Activated T-helper 17 cell treated with anti-CD3 and anti-CD28 coated beads, Interleukin-2, amount 50 U/mL, for 72 hours (primary cell): ENCODE results near the gene RTN4R. TPM values are rescaled to one million over a fixed set of nuclear protein-coding genes. Genes with fewer than 3 reads are reported as not detected.
"Not testable (repeated sequence)": the region's sequence is repeated elsewhere in the genome, so short reads cannot be mapped to it uniquely, and the experiment has no call there.

ENCODE experiments used
- ATAC-seq: fragments of 150-1000 bp; cut with Tn5 transposase; replicated peaks from 2 replicates; pipeline ENCODE4 v1.10.0; 2021; ENCODE audit warnings: mild to moderate bottlenecking, moderate library complexity
- H3K27ac Mint-ChIP-seq: one replicate; pipeline ENCODE4 v1.8.0; 2022; ENCODE audit warnings: mixed read lengths
- H3K27me3 Mint-ChIP-seq: one replicate; pipeline ENCODE4 v1.8.0; 2022; ENCODE audit warnings: mixed read lengths
- H3K36me3 Mint-ChIP-seq: one replicate; pipeline ENCODE4 v1.8.0; 2022; ENCODE audit warnings: low read depth, mild to moderate bottlenecking, mixed read lengths
- H3K4me1 Mint-ChIP-seq: one replicate; pipeline ENCODE4 v1.8.0; 2022; ENCODE audit warnings: mixed read lengths
- H3K4me3 Mint-ChIP-seq: one replicate; pipeline ENCODE4 v1.8.0; 2022; ENCODE audit warnings: mild to moderate bottlenecking, mixed read lengths
- H3K9me3 Mint-ChIP-seq: one replicate; pipeline ENCODE4 v1.8.0; 2022; ENCODE audit warnings: mixed read lengths
- total RNA-seq, 2 donors: library from RNA; stranded (reverse); gene quantifications; one replicate each; pipeline ENCODE4 v1.2.3, GENCODE V29; 2022

Gene RTN4R
- 1 to 10 TPM; 1.4 to 2.6 TPM for total RNA-seq

DNA sequence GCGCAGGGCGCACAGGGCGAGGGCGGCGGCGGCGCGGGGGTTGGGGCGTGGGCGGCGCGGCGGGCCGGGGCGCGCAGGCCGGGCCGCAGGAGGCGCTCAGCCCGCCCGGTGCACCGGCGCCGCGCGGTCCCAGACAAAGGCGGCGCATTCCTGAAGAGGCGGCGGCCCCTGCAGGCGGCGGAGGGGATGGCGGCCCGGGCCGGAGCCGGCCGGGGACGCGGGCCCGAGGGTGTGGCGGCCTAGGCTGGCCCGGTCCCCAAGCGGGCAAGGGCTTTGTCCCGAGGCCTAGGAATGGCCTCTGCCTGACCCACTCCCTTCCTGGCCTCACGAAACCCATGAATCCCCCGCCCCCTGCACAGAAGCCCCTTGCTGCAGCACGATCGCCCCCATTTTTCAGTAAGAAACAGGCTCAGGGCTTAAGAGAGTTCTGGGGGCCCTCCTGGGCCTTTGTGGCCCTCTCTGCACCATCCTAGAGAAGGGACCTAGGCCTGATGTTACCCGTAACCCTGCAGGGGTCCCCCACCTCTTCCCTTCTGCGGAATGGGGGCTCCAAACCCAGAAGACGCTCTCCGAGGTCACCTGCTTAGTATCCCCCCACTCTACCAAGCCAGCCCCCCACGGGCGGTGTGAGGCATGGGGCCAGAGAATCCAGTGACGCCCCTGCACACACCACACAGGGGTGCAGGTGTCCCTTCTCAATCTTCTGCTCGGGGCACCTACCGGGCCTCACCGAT, at the start of gene RTN4R:
RTN4R (minus strand) TSS at position 40 of the 734 bp plus-strand sequence. CDS start 226 bp downstream, outside the sequence.
- H3K36me3 Mint-ChIP-seq: no peaks in the 10 kb centered on the region
- H3K9me3 Mint-ChIP-seq: no peaks in the 10 kb centered on the region
- peak within 1 kb of the TSS; percentile 70 for H3K4me3 Mint-ChIP-seq
- H3K4me1 Mint-ChIP-seq: no peaks in the 10 kb centered on the region
- no peak within 1 kb of the TSS for H3K27ac Mint-ChIP-seq
- no peaks in the 10 kb centered on the region for H3K27me3 Mint-ChIP-seq
- peak; percentile 87 for ATAC-seq

DNA sequence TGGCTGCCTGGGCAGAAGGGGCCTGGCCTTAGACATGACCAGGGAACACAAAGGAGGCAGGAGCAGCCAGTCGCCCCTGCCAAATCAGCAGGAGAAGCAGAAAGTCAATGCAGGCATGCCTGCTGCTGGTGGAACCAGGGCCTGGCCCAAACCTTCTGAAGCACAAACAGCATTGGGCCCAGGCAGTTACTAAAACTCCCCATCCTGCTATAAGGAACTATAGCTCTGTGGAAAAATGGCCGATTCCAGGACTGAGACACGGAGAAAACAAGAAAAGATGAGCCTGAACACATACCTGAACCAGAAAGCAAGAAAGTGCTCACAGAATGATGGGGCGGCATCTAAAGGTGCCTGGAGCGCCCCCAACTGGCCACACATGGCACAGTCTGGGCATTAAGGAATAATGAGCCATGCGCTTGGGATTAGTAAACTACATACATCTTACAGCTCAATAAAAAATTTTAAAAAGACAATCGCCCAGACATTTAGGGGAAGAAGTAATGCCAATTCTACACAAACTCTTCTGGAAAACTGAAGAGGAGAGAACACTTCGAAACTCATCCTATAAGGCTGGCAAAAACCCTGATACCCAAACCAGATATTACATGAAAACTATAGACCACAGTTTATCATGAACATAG, 49.4 kb upstream of the RTN4R start:
- Mint-ChIP-seq H3K27ac (peak overlapping the region; percentile 4), H3K4me1 (peaks cover 12% of the 10 kb centered on the region), H3K4me3 (peak overlapping the region; percentile 97)
- peak; percentile 27 for ATAC-seq
- H3K36me3 Mint-ChIP-seq, H3K27me3 Mint-ChIP-seq, H3K9me3 Mint-ChIP-seq: not testable (repeated sequence)

DNA sequence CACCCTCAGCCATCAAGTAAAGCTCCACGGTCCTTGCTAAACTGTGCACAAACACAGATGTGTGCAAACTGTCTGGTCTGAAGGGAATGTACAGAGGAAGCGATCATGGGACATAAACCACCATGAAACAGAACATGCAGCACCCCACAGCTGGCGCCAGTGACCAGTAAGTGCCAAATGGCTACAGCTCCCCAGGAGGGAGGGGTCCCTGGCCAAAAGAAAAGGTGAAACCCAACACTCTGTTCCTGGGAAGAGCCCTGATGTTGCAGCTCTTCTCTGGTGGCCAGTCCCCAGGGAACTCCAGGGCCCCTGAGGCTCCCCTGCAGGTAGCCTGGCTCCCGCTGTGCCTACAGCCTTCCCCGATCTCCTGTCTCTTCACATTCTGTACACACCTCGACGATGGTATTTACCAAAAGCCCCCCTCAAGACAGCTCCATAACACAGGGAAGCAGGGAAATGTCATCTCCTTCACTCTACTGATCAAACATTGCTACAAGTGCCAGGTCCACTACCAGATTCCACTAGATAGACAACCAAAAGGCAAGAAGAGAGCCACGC, 48.8 kb upstream of the RTN4R start:
- Mint-ChIP-seq H3K27ac (peak overlapping the region; percentile 4), H3K9me3 (no peaks in the 10 kb centered on the region), H3K4me1 (peaks cover 11% of the 10 kb centered on the region), H3K27me3 (no peaks in the 10 kb centered on the region), H3K4me3 (peak overlapping the region; percentile 97), H3K36me3 (no peaks in the 10 kb centered on the region)
- no peak for ATAC-seq

DNA sequence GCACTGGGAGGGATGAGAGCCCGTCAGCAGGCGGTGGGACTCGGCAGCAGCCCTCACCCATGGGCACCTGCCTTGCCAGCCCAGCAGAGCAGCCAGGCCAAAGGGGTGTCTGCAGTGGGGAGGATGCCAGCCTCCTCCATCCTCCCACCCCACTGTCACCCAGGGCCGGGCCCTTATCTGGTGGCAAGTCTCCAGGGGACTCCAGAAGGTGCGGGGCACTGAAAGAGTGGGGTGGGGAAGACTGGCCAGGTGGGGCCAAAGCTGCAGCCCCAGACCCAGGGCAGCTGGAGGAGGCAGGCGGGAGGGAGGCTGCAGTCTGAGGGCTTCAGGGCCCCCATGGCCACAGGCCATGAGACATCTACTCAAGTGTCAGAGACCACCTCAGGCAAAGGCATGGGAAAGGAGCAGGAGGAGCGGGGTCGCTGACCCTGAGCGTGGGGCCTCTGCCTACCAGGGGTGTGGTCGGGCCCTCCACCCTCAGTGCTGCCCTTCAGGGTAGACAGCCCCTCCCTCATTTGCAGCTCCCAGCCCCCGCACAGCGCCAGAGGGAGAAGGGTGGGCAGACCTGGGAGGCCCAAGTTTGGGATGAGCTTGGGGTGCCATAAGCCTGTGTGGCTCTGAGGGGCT, 48.2 kb upstream of the RTN4R start:
- H3K27me3 Mint-ChIP-seq: no peaks in the 10 kb centered on the region
- no peak overlapping the region for H3K4me3 Mint-ChIP-seq
- H3K4me1 Mint-ChIP-seq: peaks cover 6% of the 10 kb centered on the region
- no peak for ATAC-seq
- no peak overlapping the region for H3K27ac Mint-ChIP-seq
- H3K36me3 Mint-ChIP-seq: no peaks in the 10 kb centered on the region
- H3K9me3 Mint-ChIP-seq: no peaks in the 10 kb centered on the region

DNA sequence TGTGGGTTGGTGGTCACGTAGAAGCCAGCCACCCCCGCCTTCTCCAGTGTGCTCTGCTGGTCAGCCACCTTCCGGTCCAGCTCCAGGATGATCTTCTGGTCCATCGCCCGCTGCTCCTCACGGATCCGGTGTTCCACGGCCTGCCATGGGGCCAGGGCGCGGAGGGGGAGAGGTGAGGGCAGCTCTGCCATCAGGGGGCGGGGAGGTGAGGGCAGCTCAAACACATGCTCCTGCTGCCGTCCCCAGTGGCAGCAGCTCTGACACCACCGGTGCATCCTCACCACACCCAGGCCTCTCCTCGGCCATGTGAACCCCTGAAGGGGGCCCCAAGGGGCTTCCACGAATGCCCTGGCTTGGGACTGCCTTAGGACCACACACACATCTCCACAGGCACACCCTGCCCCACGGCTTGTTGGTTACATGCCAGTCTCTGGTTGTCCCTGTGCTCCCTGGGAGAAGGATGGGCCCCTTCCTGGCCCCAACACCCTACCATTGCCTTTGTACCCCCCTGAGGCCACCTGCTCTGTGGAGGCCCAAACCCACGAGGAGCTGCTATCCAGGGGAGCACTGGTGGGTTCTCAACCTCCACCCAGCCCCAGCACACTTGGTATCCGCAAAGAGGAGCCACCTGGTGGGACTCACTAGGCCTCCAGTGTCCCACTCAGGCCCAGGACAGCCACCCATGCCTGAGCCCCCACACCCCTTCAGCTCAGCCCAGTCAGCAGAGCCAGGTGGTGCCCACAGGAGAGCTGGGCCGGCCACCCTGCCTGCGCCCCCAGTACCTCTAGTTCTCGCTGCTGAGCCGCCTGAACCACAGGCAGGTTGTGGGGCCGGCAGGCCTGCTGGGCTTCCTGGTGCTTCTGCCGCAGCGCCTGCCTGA, 47.5 kb upstream of the RTN4R start:
- no peak overlapping the region for H3K27ac Mint-ChIP-seq
- H3K36me3 Mint-ChIP-seq: no peaks in the 10 kb centered on the region
- H3K4me1 Mint-ChIP-seq: peaks cover 6% of the 10 kb centered on the region
- H3K9me3 Mint-ChIP-seq: no peaks in the 10 kb centered on the region
- no peaks in the 10 kb centered on the region for H3K27me3 Mint-ChIP-seq
- no peak overlapping the region for H3K4me3 Mint-ChIP-seq
- ATAC-seq: no peak

DNA sequence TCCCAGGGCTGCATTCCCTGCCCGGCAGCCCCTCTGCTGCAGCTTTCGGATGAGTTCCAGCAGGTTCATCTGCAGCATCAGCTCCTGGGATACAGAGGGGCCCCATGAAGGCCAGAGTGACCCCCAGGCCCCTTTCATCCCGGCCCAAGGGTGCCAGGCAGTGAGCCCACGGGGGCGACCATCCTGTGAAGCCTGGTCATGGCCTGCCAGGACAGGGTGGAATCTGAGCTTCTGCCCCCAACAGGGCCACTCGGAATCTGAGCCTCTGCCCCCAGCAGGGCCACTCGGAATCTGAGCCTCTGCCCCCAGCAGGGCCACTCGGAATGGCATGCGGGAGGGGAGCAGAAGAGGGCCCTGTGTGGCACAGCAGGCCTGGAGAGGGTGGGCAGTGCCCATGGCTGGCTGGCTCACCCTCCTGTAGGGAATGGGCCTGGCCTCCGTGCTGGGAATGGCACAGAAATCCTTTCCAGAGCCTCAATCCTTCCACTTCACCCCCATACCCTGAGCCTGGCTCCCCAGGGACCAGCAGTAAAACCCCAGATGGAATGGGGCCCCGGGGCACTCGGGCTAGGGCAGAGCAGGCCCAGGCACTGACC, 46.7 kb upstream of the RTN4R start:
- not testable (repeated sequence) for H3K27ac Mint-ChIP-seq, H3K36me3 Mint-ChIP-seq, H3K27me3 Mint-ChIP-seq, H3K9me3 Mint-ChIP-seq, H3K4me3 Mint-ChIP-seq, ATAC-seq, H3K4me1 Mint-ChIP-seq

DNA sequence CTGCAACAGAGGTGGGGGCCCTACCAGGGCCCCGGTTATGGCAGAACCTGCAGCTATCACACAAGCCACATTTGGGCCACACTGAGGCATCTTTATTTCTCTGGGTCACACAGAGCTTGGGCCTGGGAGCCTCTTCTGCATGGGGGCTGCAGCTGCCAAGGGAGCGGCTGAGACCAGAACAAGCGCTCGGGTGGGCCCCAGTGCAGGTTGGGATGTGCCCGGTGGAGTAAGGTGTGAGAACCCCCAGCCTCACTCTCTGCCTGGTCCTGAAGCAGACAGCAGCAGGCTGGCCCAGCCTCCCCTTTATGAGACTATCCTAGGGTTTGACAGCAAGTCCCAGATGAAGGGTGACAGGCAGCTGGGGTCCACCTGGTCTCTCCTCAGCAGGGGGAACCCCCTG, 46.1 kb upstream of the RTN4R start:
- H3K27ac Mint-ChIP-seq, H3K4me3 Mint-ChIP-seq, H3K27me3 Mint-ChIP-seq, ATAC-seq, H3K9me3 Mint-ChIP-seq, H3K4me1 Mint-ChIP-seq, H3K36me3 Mint-ChIP-seq: not testable (repeated sequence)

DNA sequence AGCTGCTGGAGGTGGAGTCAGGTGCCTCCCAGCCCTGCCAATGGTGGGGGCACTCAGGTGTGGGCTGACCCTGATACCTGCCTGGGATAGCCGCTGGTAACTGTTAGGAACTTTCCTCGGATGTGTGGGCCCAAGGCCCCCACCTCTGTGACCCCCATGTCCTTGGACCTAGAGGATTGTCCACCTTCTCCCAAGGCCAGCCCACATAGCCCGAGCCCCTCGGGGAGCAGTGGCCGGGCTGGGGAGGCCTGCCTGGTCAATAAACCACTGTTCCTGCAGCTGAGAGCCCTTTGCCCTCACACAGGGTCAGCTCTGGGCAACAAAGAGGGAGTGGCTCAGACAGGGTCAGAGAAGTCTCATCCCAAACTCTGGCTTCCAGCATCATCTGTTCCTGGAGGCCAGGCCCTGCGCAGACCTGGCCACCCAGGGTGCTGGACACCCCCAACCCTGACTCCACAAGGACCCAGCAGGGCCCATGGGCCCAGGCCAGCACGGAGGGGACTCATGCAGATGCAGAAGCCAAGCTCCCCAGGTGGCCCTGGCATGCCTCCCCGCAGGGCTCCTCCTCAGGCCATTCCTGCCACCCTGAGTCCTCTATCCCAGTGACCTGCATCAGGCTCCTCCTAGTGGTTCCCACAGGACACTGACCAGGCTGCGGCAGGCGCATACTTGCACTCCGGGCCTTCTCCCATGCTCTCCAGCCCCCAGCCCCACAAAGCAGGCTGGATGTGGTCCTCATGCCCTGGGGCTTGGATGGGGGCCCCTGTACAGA, 45.4 kb upstream of the RTN4R start:
- ATAC-seq, H3K4me3 Mint-ChIP-seq: not testable (repeated sequence)

DNA sequence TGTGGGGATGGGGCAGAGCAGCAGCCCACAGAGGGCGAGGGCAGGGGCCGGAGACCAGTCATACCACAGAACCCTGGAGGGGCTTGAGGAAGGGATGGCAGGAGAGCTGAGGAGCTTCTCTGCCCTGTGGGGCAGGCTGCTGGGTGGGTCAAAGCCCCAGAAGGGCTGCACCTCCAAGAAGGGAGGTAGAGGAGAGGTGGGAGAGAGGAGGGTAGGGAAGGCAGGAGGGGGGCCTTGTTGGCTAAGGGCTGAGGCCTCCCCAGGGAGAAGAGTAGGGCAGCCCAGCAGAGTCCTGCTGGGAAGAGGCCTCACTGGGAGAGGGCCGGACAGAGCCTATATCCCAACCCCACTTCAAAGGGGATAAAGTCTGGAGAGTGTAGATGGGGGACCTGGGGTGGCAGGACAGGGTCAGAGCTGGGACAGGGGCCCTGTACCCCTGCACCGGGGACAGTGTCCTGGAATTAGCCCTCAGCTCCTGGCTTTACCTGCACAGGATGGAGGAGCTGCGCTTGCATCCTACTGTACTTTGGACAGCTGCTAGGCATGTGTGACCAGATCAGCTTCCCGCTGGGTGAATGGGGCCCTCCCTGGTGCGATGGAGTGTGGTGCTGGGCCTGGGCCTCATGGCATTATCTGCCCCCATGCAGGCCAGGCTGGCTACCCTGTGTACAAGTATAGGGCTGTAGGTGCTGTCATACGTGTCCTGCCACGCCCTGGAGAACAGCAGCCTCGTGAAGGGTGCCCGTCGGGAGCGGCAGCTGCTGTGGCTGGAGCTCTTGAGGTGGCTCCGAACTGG, 44.5 kb upstream of the RTN4R start:
- Mint-ChIP-seq H3K9me3 (no peaks in the 10 kb centered on the region), H3K4me3 (no peak overlapping the region), H3K4me1 (peaks cover 6% of the 10 kb centered on the region), H3K27ac (no peak overlapping the region), H3K36me3 (no peaks in the 10 kb centered on the region), H3K27me3 (no peaks in the 10 kb centered on the region)
- ATAC-seq: no peak

More for the DNA sequence above, 45.4 kb upstream of the RTN4R start:
- not testable (repeated sequence) for H3K4me1 Mint-ChIP-seq, H3K9me3 Mint-ChIP-seq, H3K36me3 Mint-ChIP-seq, H3K27me3 Mint-ChIP-seq, H3K27ac Mint-ChIP-seq

DNA sequence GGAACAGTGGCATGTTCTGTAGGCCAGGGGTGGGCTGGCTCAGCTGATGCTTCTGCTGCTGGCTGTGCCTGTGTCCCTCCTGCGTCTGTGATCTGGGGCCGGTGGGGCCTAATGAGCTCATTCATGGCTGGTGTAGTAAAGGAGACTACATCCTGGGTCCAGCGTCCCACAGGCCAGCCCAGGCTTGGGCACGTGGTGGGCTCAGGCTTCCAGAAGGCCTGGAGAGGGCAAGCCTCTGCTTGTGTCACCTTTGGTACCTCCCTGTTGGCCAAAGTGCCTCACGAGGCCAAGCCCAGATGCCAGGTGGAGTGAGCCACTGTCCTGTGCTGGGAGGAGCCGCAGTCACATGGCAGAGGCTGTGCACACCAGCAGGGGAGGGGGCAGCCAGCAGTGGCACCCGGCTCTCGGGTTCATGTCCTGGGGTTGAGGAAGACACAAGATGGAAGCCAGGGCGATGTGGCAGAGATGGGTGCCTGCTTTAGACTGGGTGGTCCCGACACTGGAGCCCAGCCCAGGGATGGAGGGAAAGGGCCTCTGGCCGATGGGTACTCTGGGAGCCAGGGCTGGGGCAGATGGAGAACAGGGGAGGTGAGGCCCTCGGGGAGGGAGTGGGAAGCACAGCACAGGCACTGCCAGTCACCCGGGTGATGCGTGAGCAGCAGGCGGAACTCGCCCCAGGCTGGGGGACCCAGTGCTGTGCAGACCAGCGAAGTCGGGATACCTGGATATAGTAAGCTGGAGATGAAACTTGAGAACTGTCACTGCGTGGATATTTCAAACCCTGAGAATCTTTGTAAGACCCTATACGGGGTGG, 43.3 kb upstream of the RTN4R start:
- H3K36me3 Mint-ChIP-seq: not testable (repeated sequence)

DNA sequence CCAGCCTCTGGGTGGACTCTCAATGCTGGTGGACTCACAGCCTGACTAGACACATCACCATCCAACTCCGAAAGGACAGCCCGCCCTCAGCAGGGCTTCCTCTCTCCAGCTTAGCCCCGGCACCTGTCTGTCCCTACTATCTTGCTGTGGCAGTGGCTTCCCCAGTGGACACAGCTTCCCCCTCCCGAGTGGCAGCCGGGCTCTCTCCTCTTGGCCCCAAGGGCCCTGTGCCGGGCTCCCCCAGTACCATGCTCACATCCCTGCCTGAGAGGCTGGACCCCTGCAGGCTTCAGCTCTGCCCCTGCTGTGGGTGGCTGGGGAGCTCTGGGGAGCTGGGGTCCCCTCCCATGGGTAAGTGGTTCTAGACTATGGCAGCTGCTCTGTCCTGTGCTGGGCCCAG, 42.7 kb upstream of the RTN4R start:
- H3K9me3 Mint-ChIP-seq, H3K27me3 Mint-ChIP-seq, H3K4me3 Mint-ChIP-seq, H3K27ac Mint-ChIP-seq, H3K36me3 Mint-ChIP-seq, H3K4me1 Mint-ChIP-seq, ATAC-seq: not testable (repeated sequence)

More for the DNA sequence above, 43.3 kb upstream of the RTN4R start:
- not testable (repeated sequence) for H3K9me3 Mint-ChIP-seq, ATAC-seq, H3K27ac Mint-ChIP-seq, H3K4me1 Mint-ChIP-seq, H3K27me3 Mint-ChIP-seq, H3K4me3 Mint-ChIP-seq

DNA sequence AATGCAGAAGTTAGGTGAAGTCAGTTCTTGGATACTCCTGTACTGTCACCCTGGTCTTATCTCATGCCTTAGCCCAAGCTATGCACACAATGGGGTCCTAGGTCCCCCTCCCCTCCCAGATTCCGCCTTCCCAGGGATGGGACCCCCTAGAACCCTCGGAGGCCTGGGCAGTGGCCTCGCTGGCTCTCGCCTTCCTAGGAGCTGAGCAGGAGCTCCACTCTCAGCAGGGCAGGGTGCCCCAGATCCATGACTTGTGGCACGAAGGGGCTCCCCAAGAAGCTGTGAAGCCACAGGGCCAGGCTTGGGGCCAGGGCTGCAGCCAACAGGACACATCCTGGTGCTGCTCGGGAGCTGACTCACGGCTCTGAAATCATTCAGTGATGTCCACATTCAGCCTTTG, 42.1 kb upstream of the RTN4R start:
- not testable (repeated sequence) for H3K36me3 Mint-ChIP-seq, ATAC-seq, H3K4me3 Mint-ChIP-seq, H3K4me1 Mint-ChIP-seq, H3K27ac Mint-ChIP-seq, H3K27me3 Mint-ChIP-seq, H3K9me3 Mint-ChIP-seq
